Activated CD4-positive, alpha-beta memory T cell treated with anti-CD3 and anti-CD28 coated beads, Interleukin-2, amount 10 ng/mL, durations not matched to agents 7 days and 5 days (primary cell): ENCODE measurements around the gene SGMS1. TPM values are rescaled to one million over a fixed set of nuclear protein-coding genes. Genes with fewer than 3 reads are reported as not detected.
"Not testable (repeated sequence)": the region's sequence is repeated elsewhere in the genome, so short reads cannot be mapped to it uniquely, and the experiment has no call there.

ENCODE experiments used
- CTCF ChIA-PET: fragments of 350-600 bp; sonication (Branson Sonifier 250); formaldehyde crosslinking; loops from one replicate; lab custom pipeline; 2021; ENCODE audit warnings: antibody characterized with exemption, inconsistent platforms; lab: Charles Lee
- POLR2A ChIA-PET: fragments of 350-600 bp; sonication (Branson Sonifier 250); formaldehyde crosslinking; loops from one replicate; lab custom pipeline; 2021; ENCODE audit warnings: antibody characterized with exemption; lab: Charles Lee
- DNase-seq: peaks from one replicate; pipeline ENCODE4 v3.0.0-alpha.2; 2020
- H3K27ac Mint-ChIP-seq: one replicate; pipeline ENCODE4 v1.8.0; 2021; ENCODE audit warnings: mild to moderate bottlenecking, mixed read lengths
- H3K27me3 Mint-ChIP-seq: one replicate; pipeline ENCODE4 v1.8.0; 2021; ENCODE audit warnings: mixed read lengths
- H3K36me3 Mint-ChIP-seq: one replicate; pipeline ENCODE4 v1.8.0; 2021; ENCODE audit warnings: low read depth, mixed read lengths
- H3K4me1 Mint-ChIP-seq: one replicate; pipeline ENCODE4 v1.8.0; 2021; ENCODE audit warnings: mixed read lengths
- H3K4me3 Mint-ChIP-seq: one replicate; pipeline ENCODE4 v1.8.0; 2021; ENCODE audit warnings: mild to moderate bottlenecking, mixed read lengths
- H3K9me3 Mint-ChIP-seq: one replicate; pipeline ENCODE4 v1.8.0; 2021; ENCODE audit warnings: mixed read lengths
- total RNA-seq, 2 experiments: library from RNA; stranded (reverse); gene quantifications; one replicate each; pipeline ENCODE4 v1.2.3, GENCODE V29; 2021

SGMS1 gene
- total RNA-seq, 2 experiments from 2014 or later, result 18.9 to 19.9 TPM

- DNase-seq, result no peak
These were observed 192.6 kb downstream of the SGMS1 start for GRCh38 chr10:50431133-50431532.

GRCh38 chr10:50426485-50426884 lies 197.3 kb downstream of the SGMS1 start:
- Mint-ChIP-seq H3K36me3 (peaks cover 10% of the 10 kb centered on the region), H3K27ac (no peak overlapping the region), H3K27me3 (peaks cover 2% of the 10 kb centered on the region), H3K9me3 (peaks cover 5% of the 10 kb centered on the region), H3K4me1 (peaks cover 25% of the 10 kb centered on the region), H3K4me3 (no peak overlapping the region)
- DNase-seq, result no peak
- CTCF ChIA-PET, result interaction anchor here (0.6 kb wide), 1 partner anchor 109 kb away, joined by 4 read pairs; no protein-coding TSS in a partner anchor
- POLR2A ChIA-PET, result interaction anchor here (0.8 kb wide), 1 partner anchor 8 kb away, joined by 3 read pairs; no protein-coding TSS in a partner anchor

More at GRCh38 chr10:50431133-50431532, 192.6 kb downstream of the SGMS1 start:
- peak overlapping the region; percentile 15 for H3K4me3 Mint-ChIP-seq
- peaks cover 2% of the 10 kb centered on the region for H3K27me3 Mint-ChIP-seq
- H3K4me1 Mint-ChIP-seq, result peaks cover 36% of the 10 kb centered on the region
- peaks cover 12% of the 10 kb centered on the region for H3K36me3 Mint-ChIP-seq
- H3K9me3 Mint-ChIP-seq, result no peaks in the 10 kb centered on the region
- peak overlapping the region; percentile 60 for H3K27ac Mint-ChIP-seq
- POLR2A ChIA-PET, result interaction anchor here (1.0 to 3.2 kb wide), 8 partner anchors 12 to 206 kb away, joined by 3 to 32 read pairs (median 10); no protein-coding TSS in a partner anchor
- CTCF ChIA-PET, result interaction anchor here (1.5 kb wide), 1 partner anchor 11 kb away, joined by 5 read pairs; no protein-coding TSS in a partner anchor

- H3K9me3 Mint-ChIP-seq, H3K4me3 Mint-ChIP-seq, H3K36me3 Mint-ChIP-seq, H3K27ac Mint-ChIP-seq, H3K27me3 Mint-ChIP-seq, POLR2A ChIA-PET, DNase-seq, CTCF ChIA-PET: not testable (repeated sequence)
- peaks cover 26% of the 10 kb centered on the region for H3K4me1 Mint-ChIP-seq
These were observed 198.5 kb downstream of the SGMS1 start for GRCh38 chr10:50425215-50425614.

- peaks cover 8% of the 10 kb centered on the region for H3K36me3 Mint-ChIP-seq
- H3K27me3 Mint-ChIP-seq, result no peaks in the 10 kb centered on the region
- no peak overlapping the region for H3K27ac Mint-ChIP-seq
- POLR2A ChIA-PET, result no interaction called here
- CTCF ChIA-PET, result interaction anchor here (0.9 to 2.4 kb wide), 2 partner anchors 27 to 53 kb away, joined by 3 to 5 read pairs; no protein-coding TSS in a partner anchor
- DNase-seq, result no peak
- H3K4me1 Mint-ChIP-seq, result peaks cover 41% of the 10 kb centered on the region
- peaks cover 5% of the 10 kb centered on the region for H3K9me3 Mint-ChIP-seq
- H3K4me3 Mint-ChIP-seq, result no peak overlapping the region
These were observed 200.3 kb downstream of the SGMS1 start for GRCh38 chr10:50423448-50423847.

- Mint-ChIP-seq H3K4me1 (peaks cover 48% of the 10 kb centered on the region), H3K27ac (no peak overlapping the region), H3K36me3 (peaks cover 6% of the 10 kb centered on the region), H3K27me3 (no peaks in the 10 kb centered on the region), H3K9me3 (peaks cover 5% of the 10 kb centered on the region), H3K4me3 (no peak overlapping the region)
- no peak for DNase-seq
- ChIA-PET POLR2A (no interaction called here), CTCF (interaction anchor here (1.4 to 2.6 kb wide), 4 partner anchors 11 to 214 kb away, joined by 3 to 8 read pairs (median 5); no protein-coding TSS in a partner anchor)
These were observed 201.5 kb downstream of the SGMS1 start for GRCh38 chr10:50422259-50422658.

GRCh38 chr10:50421026-50421719 lies 202.6 kb downstream of the SGMS1 start:
- peak; percentile 56 for DNase-seq
- ChIA-PET CTCF (interaction anchor here (0.8 to 2.6 kb wide), 11 partner anchors 10 to 216 kb away, joined by 3 to 9 read pairs (median 4); no protein-coding TSS in a partner anchor), POLR2A (interaction anchor here (0.7 to 4.7 kb wide), 10 partner anchors 10 to 204 kb away, joined by 3 to 32 read pairs (median 6); no protein-coding TSS in a partner anchor)
- Mint-ChIP-seq H3K9me3 (peaks cover 5% of the 10 kb centered on the region), H3K27ac (no peak overlapping the region), H3K4me1 (peaks cover 49% of the 10 kb centered on the region), H3K36me3 (peaks cover 5% of the 10 kb centered on the region), H3K27me3 (no peaks in the 10 kb centered on the region), H3K4me3 (no peak overlapping the region)

GRCh38 chr10:50420196-50420595 lies 203.6 kb downstream of the SGMS1 start:
- Mint-ChIP-seq H3K27ac (no peak overlapping the region), H3K4me3 (no peak overlapping the region), H3K4me1 (peaks cover 57% of the 10 kb centered on the region), H3K36me3 (peaks cover 12% of the 10 kb centered on the region), H3K9me3 (peaks cover 2% of the 10 kb centered on the region), H3K27me3 (no peaks in the 10 kb centered on the region)
- no peak for DNase-seq
- ChIA-PET POLR2A (interaction anchor here (1.0 to 4.7 kb wide), 10 partner anchors 9 to 216 kb away, joined by 3 to 32 read pairs (median 6); no protein-coding TSS in a partner anchor), CTCF (interaction anchor here (1.1 to 2.6 kb wide), 10 partner anchors 9 to 145 kb away, joined by 3 to 9 read pairs (median 4); no protein-coding TSS in a partner anchor)

GRCh38 chr10:50419756-50420155 lies 204.0 kb downstream of the SGMS1 start:
- DNase-seq, result no peak
- H3K27ac Mint-ChIP-seq, result no peak overlapping the region
- peaks cover 12% of the 10 kb centered on the region for H3K36me3 Mint-ChIP-seq
- H3K4me1 Mint-ChIP-seq, result peaks cover 59% of the 10 kb centered on the region
- CTCF ChIA-PET, result interaction anchor here (1.1 to 2.6 kb wide), 10 partner anchors 9 to 145 kb away, joined by 3 to 9 read pairs (median 4); no protein-coding TSS in a partner anchor
- no peaks in the 10 kb centered on the region for H3K9me3 Mint-ChIP-seq
- no peak overlapping the region for H3K4me3 Mint-ChIP-seq
- POLR2A ChIA-PET, result interaction anchor here (1.0 to 4.7 kb wide), 10 partner anchors 8 to 217 kb away, joined by 3 to 32 read pairs (median 6); no protein-coding TSS in a partner anchor
- no peaks in the 10 kb centered on the region for H3K27me3 Mint-ChIP-seq

GRCh38 chr10:50419091-50419490 lies 204.7 kb downstream of the SGMS1 start:
- ChIA-PET POLR2A (interaction anchor here (1.0 to 4.7 kb wide), 13 partner anchors 8 to 217 kb away, joined by 3 to 32 read pairs (median 5); no protein-coding TSS in a partner anchor), CTCF (interaction anchor here (1.1 to 3.5 kb wide), 4 partner anchors 13 to 85 kb away, joined by 4 to 13 read pairs (median 4); no protein-coding TSS in a partner anchor)
- Mint-ChIP-seq H3K27me3 (no peaks in the 10 kb centered on the region), H3K27ac (peak overlapping the region; percentile 93), H3K36me3 (peaks cover 12% of the 10 kb centered on the region), H3K4me1 (peaks cover 64% of the 10 kb centered on the region), H3K4me3 (peak overlapping the region; percentile 89), H3K9me3 (no peaks in the 10 kb centered on the region)
- no peak for DNase-seq

- DNase-seq, result peak; percentile 72
- ChIA-PET CTCF (interaction anchor here (0.7 to 3.5 kb wide), 10 partner anchors 10 to 207 kb away, joined by 3 to 13 read pairs (median 4); no protein-coding TSS in a partner anchor), POLR2A (interaction anchor here (0.6 to 4.7 kb wide), 25 partner anchors 8 to 218 kb away, joined by 3 to 52 read pairs (median 4); partner anchors contain the start of gene SGMS1)
- peak overlapping the region; percentile 89 for H3K4me3 Mint-ChIP-seq
- no peaks in the 10 kb centered on the region for H3K27me3 Mint-ChIP-seq
- H3K36me3 Mint-ChIP-seq, result peaks cover 9% of the 10 kb centered on the region
- no peaks in the 10 kb centered on the region for H3K9me3 Mint-ChIP-seq
- H3K4me1 Mint-ChIP-seq, result peaks cover 70% of the 10 kb centered on the region
- H3K27ac Mint-ChIP-seq, result peak overlapping the region; percentile 93
These were observed 205.6 kb downstream of the SGMS1 start for GRCh38 chr10:50417886-50418830.

GRCh38 chr10:50417486-50417885 lies 206.3 kb downstream of the SGMS1 start:
- peak overlapping the region; percentile 76 for H3K27ac Mint-ChIP-seq
- ChIA-PET CTCF (interaction anchor here (1.0 to 3.5 kb wide), 9 partner anchors 10 to 204 kb away, joined by 3 to 13 read pairs (median 5); no protein-coding TSS in a partner anchor), POLR2A (interaction anchor here (0.6 to 4.7 kb wide), 16 partner anchors 10 to 219 kb away, joined by 3 to 52 read pairs (median 6); partner anchors contain the start of gene SGMS1)
- peaks cover 9% of the 10 kb centered on the region for H3K36me3 Mint-ChIP-seq
- peak; percentile 20 for DNase-seq
- peaks cover 73% of the 10 kb centered on the region for H3K4me1 Mint-ChIP-seq
- no peaks in the 10 kb centered on the region for H3K9me3 Mint-ChIP-seq
- H3K27me3 Mint-ChIP-seq, result no peaks in the 10 kb centered on the region
- peak overlapping the region; percentile 89 for H3K4me3 Mint-ChIP-seq
